ENCODE measurements around the gene ADAM33. TPM values are rescaled to one million over a fixed set of nuclear protein-coding genes. Genes with fewer than 3 reads are reported as not detected.

Gene ADAM33
- total RNA-seq, 1 donor from 2014 or later: not detected

Other genes starting within 250 kb of the ADAM33 start
- gene ATRN, start 211.0 kb downstream of the ADAM33 start, total RNA-seq: 35.9 and 43.6 TPM in 2 replicates
- not detected in 2 replicates for gene GFRA4, start 18.6 kb downstream of the ADAM33 start, total RNA-seq
- not detected in 2 replicates for gene SIGLEC1, start 30.6 kb upstream of the ADAM33 start, total RNA-seq
- 25.5 and 26.3 TPM in 2 replicates for gene HSPA12B, start 50.7 kb upstream of the ADAM33 start, total RNA-seq
- 27.7 and 43.8 TPM in 2 replicates for gene ADISSP, start 85.7 kb upstream of the ADAM33 start, total RNA-seq
- not detected in 2 replicates for gene SPEF1, start 99.4 kb upstream of the ADAM33 start, total RNA-seq
- 63.2 and 78.7 TPM in 2 replicates for gene CENPB, start 104.7 kb upstream of the ADAM33 start, total RNA-seq
- 36.4 and 51.9 TPM in 2 replicates for gene CDC25B, start 114.3 kb upstream of the ADAM33 start, total RNA-seq
- gene AP5S1, start 138.5 kb upstream of the ADAM33 start, total RNA-seq: 16.5 and 17.6 TPM in 2 replicates
- gene MAVS, start 164.8 kb upstream of the ADAM33 start, total RNA-seq: 38.3 and 51.7 TPM in 2 replicates
- gene PANK2, start 207.4 kb upstream of the ADAM33 start, total RNA-seq: 40.6 and 48.7 TPM in 2 replicates